Bronchial epithelial cell (primary cell): Measurements from ENCODE around the gene TMEM175. TPM values are rescaled to one million over a fixed set of nuclear protein-coding genes. Genes with fewer than 3 reads are reported as not detected.

Experiments used
- DNase-seq: peaks from one replicate; pipeline ENCODE4 v3.0.0-alpha.2; 2010; ENCODE audit warnings: low read depth
- FAIRE-seq: peaks from 2 replicates; lab custom pipeline; 2011; peaks lifted over from hg19 to GRCh38; lab: Jason Lieb, UNC
- H3K27me3 ChIP-seq: 2 replicates; pipeline ENCODE4 v1.5.1; 2011; ENCODE audit warnings: low read length; ENCODE audit not compliant: control insufficient read depth, insufficient read depth
- H3K36me3 ChIP-seq: 2 replicates; pipeline ENCODE4 v1.5.1; 2011; ENCODE audit warnings: low read length; ENCODE audit not compliant: control insufficient read depth, insufficient read depth
- H3K4me3 ChIP-seq: 2 replicates; pipeline ENCODE4 v1.5.1; 2011; ENCODE audit warnings: mild to moderate bottlenecking, low read depth, low read length, control low read depth
- CTCF ChIP-seq: IDR thresholded peaks from 2 replicates; pipeline ENCODE4 v1.5.1; 2011; ENCODE audit warnings: mild to moderate bottlenecking, moderate library complexity, low read length, control low read depth, inconsistent platforms; ENCODE audit not compliant: insufficient read depth, severe bottlenecking
- total RNA-seq: library from RNA; depleted of rRNA; stranded (reverse); fragments of >200 nt; gene quantifications from 2 replicates; pipeline ENCODE4 v1.2.1, GENCODE V29; 2014

Gene TMEM175
- total RNA-seq, 1 donor from 2014 or later: 3.4 TPM

- FAIRE-seq (no peak), DNase-seq (no peak)
- TF ChIP-seq CTCF: no peak
- Histone ChIP-seq H3K36me3 (peaks cover 24% of the 10 kb centered on the region), H3K27me3 (no peaks in the 10 kb centered on the region), H3K4me3 (no peak overlapping the region)
Observed at GRCh38 chr4:906339-907102, 25.7 kb upstream of the TMEM175 start.

- Histone ChIP-seq H3K27me3 (no peaks in the 10 kb centered on the region), H3K36me3 (peaks cover 27% of the 10 kb centered on the region), H3K4me3 (no peak overlapping the region)
- FAIRE-seq: no peak
- TF ChIP-seq CTCF: no peak
- no peak for DNase-seq
Observed at GRCh38 chr4:907103-907400, 25.2 kb upstream of the TMEM175 start.

GRCh38 chr4:907691-908425 lies 24.4 kb upstream of the TMEM175 start:
- DNase-seq: no peak
- peaks cover 27% of the 10 kb centered on the region for H3K36me3 ChIP-seq
- no peak for TF ChIP-seq CTCF
- FAIRE-seq: no peak
- H3K27me3 ChIP-seq: no peaks in the 10 kb centered on the region
- H3K4me3 ChIP-seq: no peak overlapping the region

GRCh38 chr4:909131-909571 lies 23.1 kb upstream of the TMEM175 start:
- FAIRE-seq (no peak), DNase-seq (no peak)
- H3K4me3 ChIP-seq: no peak overlapping the region
- H3K36me3 ChIP-seq: peaks cover 26% of the 10 kb centered on the region
- TF ChIP-seq CTCF: no peak
- H3K27me3 ChIP-seq: no peaks in the 10 kb centered on the region

GRCh38 chr4:909821-910220 lies 22.4 kb upstream of the TMEM175 start:
- DNase-seq (no peak), FAIRE-seq (no peak)
- H3K36me3 ChIP-seq: peaks cover 23% of the 10 kb centered on the region
- no peak overlapping the region for H3K4me3 ChIP-seq
- H3K27me3 ChIP-seq: no peaks in the 10 kb centered on the region
- no peak for TF ChIP-seq CTCF
